IMR-90 (cell line): ENCODE results near the gene AHCYL2. TPM values are rescaled to one million over a fixed set of nuclear protein-coding genes. Genes with fewer than 3 reads are reported as not detected.

Source experiments
- microRNA-seq, 2 experiments: library from miRNA; stranded (forward) in 1 of 2; unstranded in 1 of 2; fragments of 10-50 nt in 1 of 2; fragments of <30 nt in 1 of 2; gene quantifications in 1 of 2; microRNA quantifications in 1 of 2; one replicate each; pipeline versions ENCODE3 to v1.1.0; 2013 to 2020; ENCODE audit not compliant: insufficient read depth in 1 of 2, insufficient read length in 1 of 2, unreplicated experiment in 1 of 2
- polyA plus RNA-seq, 3 experiments: library from polyadenylated mRNA; depleted of rRNA; stranded (reverse); fragments of >200 nt; gene quantifications; 2 replicates each; pipeline ENCODE4 v1.2.3, GENCODE V29; 2012; ENCODE audit warnings: low replicate concordance in 1 of 3
- small RNA-seq, 5 experiments: library from RNA; depleted of rRNA; stranded (forward); fragments of <200 nt; gene quantifications; one replicate each; pipeline ENCODE3, GENCODE V24; 2012
- total RNA-seq: library from RNA; depleted of rRNA; stranded (reverse); fragments of >200 nt; gene quantifications from 2 replicates; pipeline ENCODE4 v1.2.3, GENCODE V29; 2012; rRNA removed

AHCYL2 gene
- total and polyA plus RNA-seq, 2 of the 4 experiments (the other 2 are of a cell fraction), result 5.7 to 7.6 TPM

Small RNA genes lying within 50 kb of the gene (microRNA-seq; reads per million reads assigned to microRNA genes)
- not detected for gene AC009244.1 (ENCODE audit: insufficient read depth, insufficient read length)
- not detected for gene SNRPGP3 (ENCODE audit: insufficient read depth, insufficient read length)

Small RNA genes lying within 50 kb of the gene (small RNA-seq; reads per million reads assigned to genes)
- gene AC009244.1 (0 reads per million in 5 experiments), gene SNRPGP3 (0 reads per million in 5 experiments)

Other genes starting within 250 kb of the AHCYL2 start
- 77.2 and 78.6 TPM in 2 replicates for gene TNPO3, start 169.9 kb upstream of the AHCYL2 start, total RNA-seq
- 21.8 and 24.2 TPM in 2 replicates for gene TNPO3, start 169.9 kb upstream of the AHCYL2 start, polyA plus RNA-seq (2012; rRNA removed)
- gene TSPAN33, start 80.3 kb upstream of the AHCYL2 start, total RNA-seq, result 0.28 and 0.36 TPM in 2 replicates
- 0.13 and 0.17 TPM in 2 replicates for gene TSPAN33, start 80.3 kb upstream of the AHCYL2 start, polyA plus RNA-seq (2012; rRNA removed)
- gene SMO, start 36.4 kb upstream of the AHCYL2 start, total RNA-seq, result 15.3 and 18.5 TPM in 2 replicates
- gene SMO, start 36.4 kb upstream of the AHCYL2 start, polyA plus RNA-seq (2012; rRNA removed), result 24.7 and 25.8 TPM in 2 replicates
- 2.2 and 3.0 TPM in 2 replicates for gene STRIP2, start 209.4 kb downstream of the AHCYL2 start, total RNA-seq
- gene STRIP2, start 209.4 kb downstream of the AHCYL2 start, polyA plus RNA-seq (2012; rRNA removed), result 1.6 and 1.8 TPM in 2 replicates